NCI-H187 (cell line): ENCODE data around the gene PALLD.

Source experiments
- DNase-seq, 2 experiments: peaks; one replicate each; lab custom pipeline; 2025; lab: John Stamatoyannopoulos, UW

PALLD gene

GRCh38 chr4:168854350-168854921 is 357.6 kb downstream of the PALLD start:
- no peak for DNase-seq

GRCh38 chr4:168856312-168856711 is 359.5 kb downstream of the PALLD start:
- DNase-seq, result no peak

- no peak for DNase-seq
These were observed 360.2 kb downstream of the PALLD start for GRCh38 chr4:168857009-168857408.

GRCh38 chr4:168857546-168858314 is 360.9 kb downstream of the PALLD start:
- no peak for DNase-seq

GRCh38 chr4:168859100-168859499 is 362.2 kb downstream of the PALLD start:
- no peak for DNase-seq

GRCh38 chr4:168859888-168860694 is 363.2 kb downstream of the PALLD start:
- no peak for DNase-seq

GRCh38 chr4:168860827-168861226 is 364.0 kb downstream of the PALLD start:
- DNase-seq, result no peak

- no peak for DNase-seq
These were observed 367.1 kb downstream of the PALLD start for GRCh38 chr4:168863719-168864647.

- no peak for DNase-seq
These were observed 368.1 kb downstream of the PALLD start for GRCh38 chr4:168864821-168865541.

- no peak for DNase-seq
These were observed 369.0 kb downstream of the PALLD start for GRCh38 chr4:168865854-168866253.

- DNase-seq, result no peak
These were observed 369.8 kb downstream of the PALLD start for GRCh38 chr4:168866635-168867034.

- no peak for DNase-seq
These were observed 370.3 kb downstream of the PALLD start for GRCh38 chr4:168867128-168867527.

- DNase-seq, result no peak
These were observed 371.4 kb downstream of the PALLD start for GRCh38 chr4:168868044-168868781.

- no peak for DNase-seq
These were observed 371.9 kb downstream of the PALLD start for GRCh38 chr4:168868802-168869201.

GRCh38 chr4:168870004-168870403 is 373.2 kb downstream of the PALLD start:
- DNase-seq, result no peak

GRCh38 chr4:168871632-168872031 is 374.8 kb downstream of the PALLD start:
- DNase-seq, result no peak

GRCh38 chr4:168874083-168874482 is 377.2 kb downstream of the PALLD start:
- DNase-seq, result no peak

- no peak for DNase-seq
These were observed 379.3 kb downstream of the PALLD start for GRCh38 chr4:168876106-168876505.

GRCh38 chr4:168877511-168878491 is 380.9 kb downstream of the PALLD start:
- no peak for DNase-seq
